Subcutaneous adipose tissue (tissue), 4 donors: ENCODE data around the gene PDE6H. TPM values are rescaled to one million over a fixed set of nuclear protein-coding genes. Genes with fewer than 3 reads are reported as not detected.

Source experiments
- total RNA-seq, 4 donors: library from RNA; depleted of rRNA; stranded (reverse); fragments of >200 nt; gene quantifications; one replicate each; pipeline ENCODE4 v1.1.0, GENCODE V29; 2016
- TF ChIP-seq, protein P1 (sequence below): fragments of 450-650 bp; IDR thresholded peaks from one replicate; pipeline ENCODE4 v1.5.1; 2016; ENCODE audit warnings: low read depth, mild to moderate bottlenecking, control low read depth, antibody characterized with exemption, moderate library complexity

The PDE6H gene
- not detected for total RNA-seq

GRCh38 chr12:14972816-14973215 is at the start of gene PDE6H:
Gene PDE6H, plus strand, starts transcription at chr12:14973042. Its CDS starts 4,971 bp downstream, at chr12:14978013.
- TF ChIP-seq, protein P1, sequence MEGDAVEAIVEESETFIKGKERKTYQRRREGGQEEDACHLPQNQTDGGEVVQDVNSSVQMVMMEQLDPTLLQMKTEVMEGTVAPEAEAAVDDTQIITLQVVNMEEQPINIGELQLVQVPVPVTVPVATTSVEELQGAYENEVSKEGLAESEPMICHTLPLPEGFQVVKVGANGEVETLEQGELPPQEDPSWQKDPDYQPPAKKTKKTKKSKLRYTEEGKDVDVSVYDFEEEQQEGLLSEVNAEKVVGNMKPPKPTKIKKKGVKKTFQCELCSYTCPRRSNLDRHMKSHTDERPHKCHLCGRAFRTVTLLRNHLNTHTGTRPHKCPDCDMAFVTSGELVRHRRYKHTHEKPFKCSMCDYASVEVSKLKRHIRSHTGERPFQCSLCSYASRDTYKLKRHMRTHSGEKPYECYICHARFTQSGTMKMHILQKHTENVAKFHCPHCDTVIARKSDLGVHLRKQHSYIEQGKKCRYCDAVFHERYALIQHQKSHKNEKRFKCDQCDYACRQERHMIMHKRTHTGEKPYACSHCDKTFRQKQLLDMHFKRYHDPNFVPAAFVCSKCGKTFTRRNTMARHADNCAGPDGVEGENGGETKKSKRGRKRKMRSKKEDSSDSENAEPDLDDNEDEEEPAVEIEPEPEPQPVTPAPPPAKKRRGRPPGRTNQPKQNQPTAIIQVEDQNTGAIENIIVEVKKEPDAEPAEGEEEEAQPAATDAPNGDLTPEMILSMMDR, result no peak

DNA sequence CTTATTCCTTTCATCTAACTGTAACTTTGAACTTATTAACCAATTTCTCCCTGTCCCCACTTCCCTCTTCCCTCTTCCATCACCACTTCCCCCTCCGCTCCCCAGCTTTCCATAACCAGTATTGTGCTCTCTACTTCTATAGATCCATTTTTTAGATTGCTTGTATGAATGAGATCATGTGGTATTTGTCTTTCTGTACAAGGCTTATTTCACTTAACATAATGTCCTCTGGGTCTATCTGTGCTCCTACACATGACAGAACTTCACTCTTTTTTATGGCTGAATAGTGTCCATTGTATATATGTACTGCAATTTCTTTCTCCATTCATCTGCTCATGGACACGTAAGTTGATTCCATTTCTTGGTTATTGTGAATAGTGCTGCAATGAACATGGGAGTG is 48.9 kb upstream of the PDE6H start:
- TF ChIP-seq, protein P1, result no peak

DNA sequence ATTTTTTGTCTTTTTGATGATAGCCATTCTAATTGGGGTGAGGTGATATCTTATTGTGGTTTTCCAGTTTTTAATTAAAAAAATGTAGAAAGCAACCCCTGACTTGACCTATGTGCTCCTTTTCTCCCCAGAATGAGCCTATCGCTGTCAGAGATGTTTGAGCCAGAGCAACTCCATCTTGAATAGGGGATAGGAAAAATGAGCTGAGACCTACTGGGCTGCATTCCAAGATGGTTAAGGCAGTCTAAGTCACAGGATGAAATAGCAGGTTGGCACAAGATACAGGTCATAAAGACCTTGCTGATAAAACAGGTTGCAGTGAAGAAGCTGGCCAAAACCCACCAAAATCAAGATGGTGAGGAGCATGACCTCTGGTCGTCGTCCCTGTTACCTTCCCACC is 48.3 kb upstream of the PDE6H start:
- TF ChIP-seq, protein P1, result no peak

DNA sequence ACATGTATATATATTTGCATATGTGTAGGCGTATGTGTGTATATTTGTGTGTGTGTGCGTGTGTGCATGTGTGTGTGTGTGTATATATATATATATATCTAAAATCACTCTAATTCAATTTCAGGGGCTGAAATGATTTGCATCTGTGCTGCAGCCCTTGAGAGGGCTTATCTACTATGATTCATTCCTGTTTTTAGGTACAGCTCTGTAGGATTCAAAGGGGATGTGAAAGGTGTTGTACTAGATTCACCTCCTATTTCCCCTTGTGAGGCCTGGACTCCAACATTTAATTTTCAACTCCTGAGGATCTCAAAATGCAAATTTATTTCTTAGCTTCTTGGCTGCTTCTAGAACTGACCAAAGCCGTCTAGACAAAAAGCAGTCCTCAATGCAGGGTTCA is 45.6 kb upstream of the PDE6H start:
- TF ChIP-seq, protein P1, result no peak

GRCh38 chr12:14928931-14929330 is 43.9 kb upstream of the PDE6H start:
- TF ChIP-seq, protein P1, result no peak

DNA sequence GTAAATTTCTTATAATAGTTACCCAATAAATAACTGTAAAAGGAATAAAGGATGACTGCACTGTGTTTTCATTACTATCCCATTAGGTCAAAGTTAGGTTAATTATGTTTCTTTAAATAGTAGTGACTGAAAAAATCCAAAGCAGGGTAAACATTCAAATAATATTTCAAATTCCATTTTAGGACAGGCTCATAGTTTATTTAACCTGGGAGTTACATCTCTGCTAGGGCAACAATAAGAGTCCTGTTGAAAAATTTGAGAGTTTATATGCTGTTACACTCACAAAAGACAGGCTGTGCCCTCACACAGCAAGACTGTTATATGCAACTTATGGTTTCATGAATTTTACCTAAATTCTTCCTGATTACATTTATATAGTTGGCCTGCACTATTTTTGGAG is 42.5 kb upstream of the PDE6H start:
- TF ChIP-seq, protein P1, result no peak

DNA sequence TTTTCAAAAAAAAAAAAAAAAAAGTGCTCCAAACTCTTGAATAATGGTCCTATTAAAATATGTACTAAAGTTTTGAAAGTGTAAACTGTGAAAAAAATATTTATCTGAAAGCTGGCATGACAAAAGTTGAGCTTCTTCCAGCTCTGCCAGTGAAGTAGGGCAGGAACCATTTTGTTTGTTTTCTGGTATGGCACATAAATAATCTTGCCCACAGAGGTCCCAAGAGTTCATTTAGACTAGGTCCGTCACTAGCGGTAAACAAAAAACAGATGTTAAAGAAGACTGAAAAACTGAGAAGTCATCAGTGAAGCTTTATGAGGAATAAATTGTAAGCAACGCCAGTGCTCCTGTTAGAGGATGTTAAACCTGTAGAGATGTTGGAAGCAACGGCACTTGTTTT is 41.5 kb upstream of the PDE6H start:
- TF ChIP-seq, protein P1, result no peak
